ENCODE results near the gene KCNH2. TPM values are rescaled to one million over a fixed set of nuclear protein-coding genes. Genes with fewer than 3 reads are reported as not detected.

Gene KCNH2
- total RNA-seq, 1 experiment from 2014 or later, result 1.8 TPM

- ChIA-PET POLR2A (no interaction called here), CTCF (no interaction called here)
- Histone ChIP-seq H3K9me3 (ENCODE audit: control insufficient read depth, insufficient read depth, low read depth, low read length) (no peaks in the 10 kb centered on the region), H3K4me3 (ENCODE audit: low read depth in 2 of 2, low read length in 2 of 2) (no peak overlapping the region), H3K27ac (ENCODE audit: low read length) (no peak overlapping the region), H3K27me3 (ENCODE audit: control insufficient read depth, insufficient read depth, low read length) (no peaks in the 10 kb centered on the region), H3K4me1 (ENCODE audit: control insufficient read depth, insufficient read depth, low read length) (no peaks in the 10 kb centered on the region), H3K36me3 (ENCODE audit: control insufficient read depth, insufficient read depth, low read length) (no peaks in the 10 kb centered on the region)
- TF ChIP-seq SIN3A (IDR thresholded peaks at IDR 0.05; ENCODE audit: borderline replicate concordance, insufficient read depth, low read depth, low read length), result no peak
- TF ChIP-seq, protein P1, sequence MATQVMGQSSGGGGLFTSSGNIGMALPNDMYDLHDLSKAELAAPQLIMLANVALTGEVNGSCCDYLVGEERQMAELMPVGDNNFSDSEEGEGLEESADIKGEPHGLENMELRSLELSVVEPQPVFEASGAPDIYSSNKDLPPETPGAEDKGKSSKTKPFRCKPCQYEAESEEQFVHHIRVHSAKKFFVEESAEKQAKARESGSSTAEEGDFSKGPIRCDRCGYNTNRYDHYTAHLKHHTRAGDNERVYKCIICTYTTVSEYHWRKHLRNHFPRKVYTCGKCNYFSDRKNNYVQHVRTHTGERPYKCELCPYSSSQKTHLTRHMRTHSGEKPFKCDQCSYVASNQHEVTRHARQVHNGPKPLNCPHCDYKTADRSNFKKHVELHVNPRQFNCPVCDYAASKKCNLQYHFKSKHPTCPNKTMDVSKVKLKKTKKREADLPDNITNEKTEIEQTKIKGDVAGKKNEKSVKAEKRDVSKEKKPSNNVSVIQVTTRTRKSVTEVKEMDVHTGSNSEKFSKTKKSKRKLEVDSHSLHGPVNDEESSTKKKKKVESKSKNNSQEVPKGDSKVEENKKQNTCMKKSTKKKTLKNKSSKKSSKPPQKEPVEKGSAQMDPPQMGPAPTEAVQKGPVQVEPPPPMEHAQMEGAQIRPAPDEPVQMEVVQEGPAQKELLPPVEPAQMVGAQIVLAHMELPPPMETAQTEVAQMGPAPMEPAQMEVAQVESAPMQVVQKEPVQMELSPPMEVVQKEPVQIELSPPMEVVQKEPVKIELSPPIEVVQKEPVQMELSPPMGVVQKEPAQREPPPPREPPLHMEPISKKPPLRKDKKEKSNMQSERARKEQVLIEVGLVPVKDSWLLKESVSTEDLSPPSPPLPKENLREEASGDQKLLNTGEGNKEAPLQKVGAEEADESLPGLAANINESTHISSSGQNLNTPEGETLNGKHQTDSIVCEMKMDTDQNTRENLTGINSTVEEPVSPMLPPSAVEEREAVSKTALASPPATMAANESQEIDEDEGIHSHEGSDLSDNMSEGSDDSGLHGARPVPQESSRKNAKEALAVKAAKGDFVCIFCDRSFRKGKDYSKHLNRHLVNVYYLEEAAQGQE (IDR thresholded peaks at IDR 0.05; ENCODE audit: insufficient read depth in 1 of 2, low read depth in 2 of 2, low read length in 1 of 2), result no peak
- TF ChIP-seq, protein P2, sequence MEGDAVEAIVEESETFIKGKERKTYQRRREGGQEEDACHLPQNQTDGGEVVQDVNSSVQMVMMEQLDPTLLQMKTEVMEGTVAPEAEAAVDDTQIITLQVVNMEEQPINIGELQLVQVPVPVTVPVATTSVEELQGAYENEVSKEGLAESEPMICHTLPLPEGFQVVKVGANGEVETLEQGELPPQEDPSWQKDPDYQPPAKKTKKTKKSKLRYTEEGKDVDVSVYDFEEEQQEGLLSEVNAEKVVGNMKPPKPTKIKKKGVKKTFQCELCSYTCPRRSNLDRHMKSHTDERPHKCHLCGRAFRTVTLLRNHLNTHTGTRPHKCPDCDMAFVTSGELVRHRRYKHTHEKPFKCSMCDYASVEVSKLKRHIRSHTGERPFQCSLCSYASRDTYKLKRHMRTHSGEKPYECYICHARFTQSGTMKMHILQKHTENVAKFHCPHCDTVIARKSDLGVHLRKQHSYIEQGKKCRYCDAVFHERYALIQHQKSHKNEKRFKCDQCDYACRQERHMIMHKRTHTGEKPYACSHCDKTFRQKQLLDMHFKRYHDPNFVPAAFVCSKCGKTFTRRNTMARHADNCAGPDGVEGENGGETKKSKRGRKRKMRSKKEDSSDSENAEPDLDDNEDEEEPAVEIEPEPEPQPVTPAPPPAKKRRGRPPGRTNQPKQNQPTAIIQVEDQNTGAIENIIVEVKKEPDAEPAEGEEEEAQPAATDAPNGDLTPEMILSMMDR (IDR thresholded peaks at IDR 0.05), result no peak
- TF ChIP-seq TCF7L2 (IDR thresholded peaks at IDR 0.05; ENCODE audit: low read depth, low read length), result no peak
- TF ChIP-seq POLR2AphosphoS5 (IDR thresholded peaks at IDR 0.05; ENCODE audit: low read depth, low read length), result no peak
- BruUV-seq (replicated peaks), result no TSS peak
- intact Hi-C loops (cut with micrococcal nuclease; ENCODE audit: unreplicated experiment), result no loop called here
- in situ Hi-C loops (cut with HindIII; ENCODE audit: low pct_unique_long_range_greater_than_20kb, low sequenced_read_pairs), result no loop called here
- no peak for ATAC-seq
- no peak for DNase-seq (ENCODE audit: low read depth, low spot score)
Measured at GRCh38 chr7:150947241-150947745, 30.8 kb downstream of the KCNH2 start.

DNA sequence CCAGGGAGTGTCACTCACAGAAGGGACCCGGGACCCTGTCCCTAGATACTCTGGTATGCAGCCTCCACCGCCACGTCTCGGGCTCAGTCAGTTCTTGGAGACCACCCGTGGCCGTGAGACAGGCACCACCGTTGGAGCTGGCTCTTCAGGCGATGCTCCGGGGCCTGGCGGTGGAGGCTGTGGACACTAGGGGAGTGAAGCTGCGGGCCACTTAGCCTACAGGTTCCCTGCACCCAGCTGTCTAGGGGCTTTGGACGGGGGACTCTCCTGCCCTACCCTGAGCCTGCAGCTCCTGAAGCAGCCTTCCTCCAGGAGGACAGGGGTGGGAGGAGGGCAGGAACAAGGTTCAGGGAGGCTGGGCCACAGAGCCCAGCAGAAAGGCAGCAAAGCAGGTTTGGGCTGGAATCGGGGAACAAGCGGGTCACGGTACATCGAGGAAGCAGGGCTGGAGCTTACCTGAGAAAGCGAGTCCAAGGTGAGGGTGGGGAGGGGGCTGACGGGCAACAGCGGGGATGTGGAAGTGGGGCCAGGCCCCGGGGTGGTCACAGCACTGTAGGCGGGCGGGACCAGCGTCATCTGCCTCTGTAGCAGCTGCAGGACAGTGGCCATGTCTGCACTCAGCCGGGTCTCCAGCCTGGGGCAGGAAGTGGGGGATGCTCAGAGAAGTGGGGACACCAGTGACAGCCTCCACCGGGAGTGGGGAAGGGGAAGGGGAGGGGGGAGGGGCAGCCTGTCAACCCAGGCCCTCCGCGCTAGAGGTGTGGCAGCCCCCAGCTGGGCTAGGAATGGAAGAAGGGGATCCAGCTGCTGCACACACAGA is 31.5 kb downstream of the KCNH2 start:
- no peak overlapping the region for H3K27ac ChIP-seq (ENCODE audit: low read length)
- ChIA-PET CTCF (no interaction called here), POLR2A (no interaction called here)
- no peaks in the 10 kb centered on the region for H3K27me3 ChIP-seq (ENCODE audit: control insufficient read depth, insufficient read depth, low read length)
- intact Hi-C loops (cut with micrococcal nuclease; ENCODE audit: unreplicated experiment), result no loop called here
- DNase-seq (ENCODE audit: low read depth, low spot score) (no peak), ATAC-seq (no peak)
- in situ Hi-C loops (cut with HindIII; ENCODE audit: low pct_unique_long_range_greater_than_20kb, low sequenced_read_pairs), result no loop called here
- H3K4me3 ChIP-seq (ENCODE audit: low read depth in 2 of 2, low read length in 2 of 2), result no peak overlapping the region
- H3K4me1 ChIP-seq (ENCODE audit: control insufficient read depth, insufficient read depth, low read length), result no peaks in the 10 kb centered on the region
- no peaks in the 10 kb centered on the region for H3K9me3 ChIP-seq (ENCODE audit: control insufficient read depth, insufficient read depth, low read depth, low read length)
- no peaks in the 10 kb centered on the region for H3K36me3 ChIP-seq (ENCODE audit: control insufficient read depth, insufficient read depth, low read length)
- BruUV-seq (replicated peaks), result no TSS peak
- TF ChIP-seq, protein P1 (IDR thresholded peaks at IDR 0.05; ENCODE audit: insufficient read depth in 1 of 2, low read depth in 2 of 2, low read length in 1 of 2), result no peak
- TF ChIP-seq TCF7L2 (IDR thresholded peaks at IDR 0.05; ENCODE audit: low read depth, low read length) (no peak), SIN3A (IDR thresholded peaks at IDR 0.05; ENCODE audit: borderline replicate concordance, insufficient read depth, low read depth, low read length) (no peak), POLR2AphosphoS5 (IDR thresholded peaks at IDR 0.05; ENCODE audit: low read depth, low read length) (no peak)
- TF ChIP-seq, protein P2 (IDR thresholded peaks at IDR 0.05), result no peak
